ENCODE results near the gene ZNF665. TPM values are rescaled to one million over a fixed set of nuclear protein-coding genes. Genes with fewer than 3 reads are reported as not detected.
"Not testable (repeated sequence)": the region's sequence is repeated elsewhere in the genome, so short reads cannot be mapped to it uniquely, and the experiment has no call there.

Gene ZNF665
- polyA plus RNA-seq, 12 donors, result 2.6 to 8.3 (median 4.7) TPM; not detected in 2

GRCh38 chr19:53158119-53158656 lies 35.0 kb downstream of the ZNF665 start:
- peak; percentile 35 for DNase-seq

DNA sequence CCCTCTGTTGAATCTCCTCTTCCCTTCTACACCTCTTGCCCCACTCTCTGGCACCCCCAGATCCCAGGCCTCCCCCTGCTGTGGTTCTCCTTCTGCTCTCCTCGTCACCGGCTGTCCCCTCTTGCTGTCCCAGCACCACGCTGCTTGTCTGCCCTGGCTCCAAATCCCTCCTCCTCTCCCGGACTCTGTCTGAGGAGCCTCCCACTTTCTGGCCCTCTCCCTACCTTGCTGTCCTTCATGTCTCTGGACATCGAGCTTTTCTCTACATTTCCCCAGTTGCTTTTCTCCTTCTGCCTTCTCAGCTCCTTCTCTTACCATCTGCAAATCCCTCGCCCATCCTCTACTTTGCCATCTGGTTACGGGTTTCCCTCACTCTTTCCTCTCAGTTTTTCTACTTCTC lies 35.5 kb downstream of the ZNF665 start:
- peak; percentile 27 for DNase-seq

DNA sequence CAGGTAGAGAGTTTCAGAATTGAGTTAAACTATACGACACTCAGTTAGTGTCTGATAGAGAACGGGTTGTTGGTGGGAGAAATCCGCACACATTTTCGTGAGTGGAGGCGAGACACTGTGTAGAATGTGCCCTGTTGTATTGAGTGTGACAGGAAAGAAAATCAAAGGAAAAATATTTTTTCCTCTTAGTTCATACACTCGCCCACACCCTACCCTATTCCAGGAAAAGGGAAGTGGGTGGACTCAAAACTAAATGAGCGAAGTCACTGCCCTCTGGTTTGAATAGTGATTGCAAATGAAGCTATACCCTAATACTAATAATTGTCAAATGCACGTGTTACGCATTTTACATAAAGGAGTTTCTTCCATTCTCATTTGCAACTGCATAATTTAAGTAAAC lies 36.3 kb downstream of the ZNF665 start:
- DNase-seq, result no peak

DNA sequence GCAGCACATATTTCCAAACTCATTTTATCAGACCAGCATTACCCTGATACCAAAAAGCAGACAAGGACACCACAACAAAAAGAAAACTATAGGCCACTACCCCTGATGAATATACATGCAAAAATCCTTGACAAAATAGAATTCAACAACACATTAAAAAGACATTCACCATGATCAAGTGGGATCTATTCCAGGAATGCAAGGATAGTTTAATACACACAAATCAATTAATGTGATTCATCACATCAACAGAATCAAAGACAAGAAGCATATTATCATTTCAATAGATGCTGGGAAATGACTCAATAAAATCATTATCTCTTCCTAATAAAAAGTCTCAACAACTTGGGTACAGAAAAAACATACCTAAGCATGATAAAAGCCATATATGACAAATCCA lies 45.5 kb downstream of the ZNF665 start:
- DNase-seq, result no peak

- DNase-seq, result no peak
Measured at GRCh38 chr19:53140351-53140750, 52.8 kb downstream of the ZNF665 start.

DNA sequence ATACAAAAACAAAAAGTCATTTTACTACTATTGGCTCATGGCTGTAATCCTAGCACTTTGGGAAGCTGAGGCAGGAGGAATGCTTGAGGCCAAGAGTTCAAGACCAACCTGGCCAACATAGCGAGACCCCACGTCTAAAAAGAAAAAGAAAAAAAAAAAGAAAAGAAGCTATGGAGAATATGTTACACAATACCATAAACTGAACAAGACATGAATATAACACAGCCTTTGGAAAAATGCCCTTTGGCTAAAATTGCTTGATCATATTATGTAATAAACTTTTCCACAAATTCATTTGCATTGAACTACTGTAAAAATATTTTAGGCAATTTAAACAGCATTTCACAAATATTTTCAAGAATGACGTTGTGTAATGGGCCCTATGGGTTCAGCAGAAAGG lies 56.7 kb downstream of the ZNF665 start:
- DNase-seq, result no peak

GRCh38 chr19:53132141-53132991 lies 60.8 kb downstream of the ZNF665 start, which contains the start of gene ZNF415:
Gene ZNF415, minus strand, starts transcription at chr19:53132910. Its CDS starts 10,234 bp downstream, at chr19:53122676.
- peak; percentile 88 for DNase-seq

DNA sequence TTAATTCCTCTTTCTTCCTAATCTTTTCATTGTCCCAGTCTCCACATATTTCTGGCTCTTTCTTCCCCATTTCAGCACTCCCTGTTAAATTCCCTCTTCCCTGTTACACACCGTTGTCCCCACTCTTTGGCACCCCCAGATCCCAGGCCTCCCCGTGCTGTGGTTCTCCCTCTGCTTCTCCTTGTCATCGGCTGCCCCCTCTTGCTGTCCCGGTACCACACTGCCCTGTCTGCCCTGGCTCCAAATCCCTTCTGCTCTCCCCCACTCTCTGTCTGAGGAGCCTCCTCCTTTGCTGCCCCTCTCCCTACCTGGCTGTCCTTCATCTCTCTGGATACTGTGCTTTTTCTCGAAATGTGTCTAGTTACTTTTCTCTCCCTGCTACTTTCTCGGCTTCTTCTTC lies 61.4 kb downstream of the ZNF665 start:
- DNase-seq, result no peak

- no peak for DNase-seq
Measured at GRCh38 chr19:53131085-53131590, 62.0 kb downstream of the ZNF665 start.

DNA sequence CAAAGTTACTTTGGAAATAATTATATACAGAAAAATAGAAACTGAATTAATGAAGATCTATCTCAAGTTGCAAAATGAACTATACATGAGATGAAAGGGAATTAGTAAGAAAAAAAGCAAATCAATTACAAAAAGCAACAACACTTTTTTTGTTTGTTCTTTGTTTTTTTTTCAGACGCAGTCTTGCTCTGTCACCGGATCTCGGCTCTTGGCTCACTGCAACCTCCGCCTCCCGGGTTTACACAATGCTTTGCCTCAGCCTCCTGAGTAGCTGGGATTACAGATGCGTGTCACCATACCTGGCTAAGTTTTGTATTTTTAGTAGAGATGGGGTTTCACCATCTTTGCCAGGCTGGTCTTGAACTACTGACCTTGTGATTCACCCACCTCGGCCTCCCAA lies 62.7 kb downstream of the ZNF665 start:
- DNase-seq, result no peak

GRCh38 chr19:53126733-53127526 lies 66.2 kb downstream of the ZNF665 start:
- not testable (repeated sequence) for DNase-seq

- no peak for DNase-seq
Measured at GRCh38 chr19:53123400-53123799, 69.8 kb downstream of the ZNF665 start.

Other genes with a start within 250 kb of the ZNF665 start
- 10 to 100 TPM in 1 of 12 donors, 1 to 10 TPM in 10, not detected in 1; 6.4 to 35.3 (median 8.3) TPM for gene ZNF816, start 230.5 kb downstream of the ZNF665 start, polyA plus RNA-seq (ENCODE audit: insufficient read length in 12 of 12)
- gene ERVV-1, start 179.4 kb downstream of the ZNF665 start, polyA plus RNA-seq (ENCODE audit: insufficient read length in 12 of 12), result under 1 TPM in 5 of 12 donors, not detected in 7; 0.08 to 0.22 (median 0.09) TPM
- not detected for gene ERVV-2, start 148.6 kb downstream of the ZNF665 start, polyA plus RNA-seq (ENCODE audit: insufficient read length in 12 of 12)
- gene ZNF160, start 89.9 kb downstream of the ZNF665 start, polyA plus RNA-seq (ENCODE audit: insufficient read length in 12 of 12), result 10 to 100 TPM in 11 of 12 donors, not detected in 1; 17.1 to 42.4 (median 25.0) TPM
- gene ZNF415, start 60.4 kb downstream of the ZNF665 start, polyA plus RNA-seq (ENCODE audit: insufficient read length in 12 of 12), result 10 to 100 TPM in 10 of 12 donors, 1 to 10 TPM in 1, not detected in 1; 8.3 to 19.9 (median 13.0) TPM
- gene ZNF347, start 34.3 kb downstream of the ZNF665 start, polyA plus RNA-seq (ENCODE audit: insufficient read length in 12 of 12), result 10 to 100 TPM in 4 of 12 donors, 1 to 10 TPM in 7, not detected in 1; 5.3 to 16.9 (median 7.9) TPM
- gene ZNF677, start 61.5 kb upstream of the ZNF665 start, polyA plus RNA-seq (ENCODE audit: insufficient read length in 12 of 12), result 10 to 100 TPM in 11 of 12 donors, not detected in 1; 24.1 to 42.6 (median 32.0) TPM
- gene VN1R2, start 64.9 kb upstream of the ZNF665 start, polyA plus RNA-seq (ENCODE audit: insufficient read length in 12 of 12), result not detected
- gene VN1R4, start 74.4 kb upstream of the ZNF665 start, polyA plus RNA-seq (ENCODE audit: insufficient read length in 12 of 12), result not detected
- 1 to 10 TPM in 11 of 12 donors, not detected in 1; 2.5 to 7.8 (median 6.6) TPM for gene ZNF845, start 140.4 kb upstream of the ZNF665 start, polyA plus RNA-seq (ENCODE audit: insufficient read length in 12 of 12)
- 10 to 100 TPM in 1 of 12 donors, 1 to 10 TPM in 10, not detected in 1; 4.0 to 12.1 (median 5.9) TPM for gene ZNF525, start 172.3 kb upstream of the ZNF665 start, polyA plus RNA-seq (ENCODE audit: insufficient read length in 12 of 12)
- gene ZNF765, start 201.8 kb upstream of the ZNF665 start, polyA plus RNA-seq (ENCODE audit: insufficient read length in 12 of 12), result 10 to 100 TPM in 5 of 12 donors, 1 to 10 TPM in 6, not detected in 1; 8.3 to 17.2 (median 9.3) TPM
- gene ZNF761, start 238.6 kb upstream of the ZNF665 start, polyA plus RNA-seq (ENCODE audit: insufficient read length in 12 of 12), result 10 to 100 TPM in 5 of 12 donors, 1 to 10 TPM in 6, not detected in 1; 5.0 to 13.1 (median 9.7) TPM

Data from muscle of arm (tissue), 12 donors.